ENCODE results near the gene CARMIL1.

The CARMIL1 gene

GRCh38 chr6:25613415-25613814 is 334.2 kb downstream of the CARMIL1 start:
- no peak for FAIRE-seq
- no peak for DNase-seq (ENCODE audit: insufficient read length, low spot score)
- no peak for TF ChIP-seq CTCF (IDR thresholded peaks at IDR 0.05; ENCODE audit: insufficient read depth, missing control alignments)

GRCh38 chr6:25614052-25614451 is 334.9 kb downstream of the CARMIL1 start:
- no peak for FAIRE-seq
- TF ChIP-seq CTCF (IDR thresholded peaks at IDR 0.05; ENCODE audit: insufficient read depth, missing control alignments) = no peak
- no peak for DNase-seq (ENCODE audit: insufficient read length, low spot score)

GRCh38 chr6:25615471-25615870 is 336.3 kb downstream of the CARMIL1 start:
- no peak for TF ChIP-seq CTCF (IDR thresholded peaks at IDR 0.05; ENCODE audit: insufficient read depth, missing control alignments)
- DNase-seq (ENCODE audit: insufficient read length, low spot score) (no peak), FAIRE-seq (no peak)

GRCh38 chr6:25617997-25618396 is 338.8 kb downstream of the CARMIL1 start:
- no peak for FAIRE-seq
- TF ChIP-seq CTCF (IDR thresholded peaks at IDR 0.05; ENCODE audit: insufficient read depth, missing control alignments) = no peak
- no peak for DNase-seq (ENCODE audit: insufficient read length, low spot score)

GRCh38 chr6:25619217-25619616 is 340.0 kb downstream of the CARMIL1 start:
- no peak for DNase-seq (ENCODE audit: insufficient read length, low spot score)
- no peak for TF ChIP-seq CTCF (IDR thresholded peaks at IDR 0.05; ENCODE audit: insufficient read depth, missing control alignments)
- FAIRE-seq = no peak

- TF ChIP-seq CTCF (IDR thresholded peaks at IDR 0.05; ENCODE audit: insufficient read depth, missing control alignments) = no peak
- no peak for FAIRE-seq
- DNase-seq (ENCODE audit: insufficient read length, low spot score) = no peak
Observed at GRCh38 chr6:25620391-25620790, 341.2 kb downstream of the CARMIL1 start.

GRCh38 chr6:25623065-25623464 is 343.9 kb downstream of the CARMIL1 start:
- FAIRE-seq (no peak), DNase-seq (ENCODE audit: insufficient read length, low spot score) (no peak)
- no peak for TF ChIP-seq CTCF (IDR thresholded peaks at IDR 0.05; ENCODE audit: insufficient read depth, missing control alignments)
